GM19099 (cell line): Measurements from ENCODE around the gene SMIM33.

Source experiments
- POLR2A ChIP-seq: IDR thresholded peaks from 3 replicates; pipeline ENCODE4 v1.6.1; 2011; ENCODE audit warnings: low read depth; ENCODE audit not compliant: insufficient read length; ENCODE audit errors: extremely low read depth

Gene SMIM33

DNA sequence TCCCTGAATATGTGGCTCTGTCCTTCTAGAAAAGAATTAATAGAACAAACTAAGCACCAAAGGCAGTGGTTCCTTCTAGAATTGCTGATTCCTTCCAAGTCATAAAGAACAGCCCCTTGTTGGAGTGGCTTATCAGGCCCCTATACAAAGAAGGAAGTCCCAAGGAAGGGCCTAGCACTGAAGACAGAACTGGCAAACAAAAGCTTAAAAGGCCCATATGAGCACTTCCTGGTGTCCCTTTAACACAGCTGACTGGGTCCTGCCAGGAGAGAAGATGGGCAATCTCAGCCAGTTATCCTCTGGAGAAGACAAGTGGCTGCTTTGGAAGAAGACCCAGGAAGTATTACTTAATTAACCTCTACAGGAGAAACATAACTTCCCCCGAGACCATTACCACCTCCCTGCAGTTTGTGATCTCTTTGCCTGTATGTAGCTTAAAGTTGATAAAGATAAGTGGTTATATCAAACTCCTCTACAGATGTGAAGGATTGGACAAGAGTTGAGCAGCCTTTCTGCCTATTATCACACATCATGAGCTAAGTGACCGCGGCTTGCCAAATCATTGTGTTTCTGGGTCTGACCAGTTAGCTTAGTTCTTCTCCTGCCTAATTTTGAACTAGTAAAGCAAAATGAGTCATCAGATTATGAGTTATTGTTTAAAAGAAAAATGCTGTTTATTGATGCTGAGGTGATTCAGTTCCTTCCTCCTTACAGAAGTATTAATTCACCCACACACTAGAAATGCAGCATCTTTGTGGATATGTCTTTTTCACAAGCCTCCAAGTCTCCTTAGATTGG is 25.0 kb downstream of the SMIM33 start:
- TF ChIP-seq POLR2A: no peak

- TF ChIP-seq POLR2A: no peak
Observed at GRCh38 chr5:139501381-139501780, 30.6 kb downstream of the SMIM33 start.

GRCh38 chr5:139512786-139513390 is 42.1 kb downstream of the SMIM33 start:
- TF ChIP-seq POLR2A: no peak

DNA sequence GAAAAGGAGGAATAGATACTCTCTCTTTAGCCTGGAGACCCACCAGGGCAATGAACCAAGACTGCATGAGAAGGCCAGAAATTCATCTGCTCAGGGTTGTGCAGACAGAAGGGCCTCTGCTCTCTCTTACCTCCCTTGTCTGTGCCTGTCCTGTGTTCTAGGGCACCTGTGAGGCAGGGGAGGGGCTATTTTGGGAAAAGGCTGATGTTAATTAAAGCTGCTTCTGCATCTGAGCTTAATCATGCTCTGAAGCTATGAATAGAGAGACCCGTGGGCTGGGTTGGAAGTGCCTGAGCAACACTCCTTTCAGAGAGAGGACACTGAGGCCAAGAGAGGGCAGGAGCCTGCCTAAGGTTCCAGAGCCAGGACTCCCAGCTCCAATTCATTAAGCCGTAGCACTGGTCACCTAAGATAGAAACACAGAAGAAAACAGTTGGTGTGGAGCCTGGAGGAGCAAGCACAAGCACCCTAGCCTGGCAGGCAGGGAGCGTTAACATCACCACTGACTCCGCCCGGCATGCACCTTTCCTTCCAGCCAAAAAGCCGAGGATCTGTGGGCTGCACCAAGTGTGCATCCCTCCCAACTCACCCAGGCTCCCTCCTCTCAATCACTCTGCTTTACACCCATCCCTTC is 43.2 kb downstream of the SMIM33 start:
- no peak for TF ChIP-seq POLR2A

- no peak for TF ChIP-seq POLR2A
Observed at GRCh38 chr5:139514486-139514856, 43.7 kb downstream of the SMIM33 start.

- TF ChIP-seq POLR2A: peak; percentile 86
Observed at GRCh38 chr5:139517683-139518564, 47.1 kb downstream of the SMIM33 start.
